WTC11 (cell line): Measurements from ENCODE around the gene NEDD4L. TPM values are rescaled to one million over a fixed set of nuclear protein-coding genes. Genes with fewer than 3 reads are reported as not detected.

Experiments used
- ATAC-seq: fragments of 200-7000 bp; cut with Tn5 transposase; 2 replicates; pipeline ENCODE4 v1.10.0; 2021; ENCODE audit warnings: mild to moderate bottlenecking, moderate library complexity
- CTCF ChIA-PET: fragments of 300-600 bp; sonication (Branson Sonifier 250); formaldehyde crosslinking; loops from one replicate; lab custom pipeline; 2021; ENCODE audit warnings: antibody characterized with exemption; lab: Charles Lee
- POLR2A ChIA-PET: fragments of 350-600 bp; sonication (Branson Sonifier 250); formaldehyde crosslinking; loops from one replicate; lab custom pipeline; 2021; ENCODE audit warnings: antibody characterized with exemption; lab: Charles Lee
- DNase-seq: peaks from one replicate; pipeline ENCODE4 v3.0.0; 2021; ENCODE audit warnings: low spot score
- H3K27ac Mint-ChIP-seq: 2 replicates; pipeline ENCODE4 v1.8.0; 2021; ENCODE audit warnings: mixed read lengths
- H3K27me3 Mint-ChIP-seq: 2 replicates; pipeline ENCODE4 v1.8.0; 2021; ENCODE audit warnings: low read depth, mild to moderate bottlenecking, moderate library complexity, mixed read lengths
- H3K36me3 Mint-ChIP-seq: 2 replicates; pipeline ENCODE4 v1.8.0; 2021; ENCODE audit warnings: mixed read lengths
- H3K4me1 Mint-ChIP-seq: 2 replicates; pipeline ENCODE4 v1.8.0; 2022; ENCODE audit warnings: mixed read lengths
- H3K4me3 Mint-ChIP-seq: 2 replicates; pipeline ENCODE4 v1.8.0; 2021; ENCODE audit warnings: mild to moderate bottlenecking, moderate library complexity, mixed read lengths
- H3K9me3 Mint-ChIP-seq: 2 replicates; pipeline ENCODE4 v1.8.0; 2021; ENCODE audit warnings: mixed read lengths
- CBFB ChIP-seq: sonication (generic); formaldehyde crosslinking; IDR thresholded peaks from 2 replicates; pipeline ENCODE4 v1.8.1; 2022; ENCODE audit warnings: mild to moderate bottlenecking, low read depth, missing genetic modification reagents
- FOXK1 ChIP-seq: sonication (generic); formaldehyde crosslinking; IDR thresholded peaks from 2 replicates; pipeline ENCODE4 v1.8.0; 2022; ENCODE audit warnings: mild to moderate bottlenecking, moderate library complexity, missing genetic modification reagents
- FOXP1 ChIP-seq: sonication (generic); formaldehyde crosslinking; IDR thresholded peaks from 2 replicates; pipeline ENCODE4 v1.8.0; 2022; ENCODE audit warnings: missing genetic modification reagents, mild to moderate bottlenecking, moderate library complexity, borderline replicate concordance
- GRHL2 ChIP-seq: fragments of 250-450 bp; sonication (Bioruptor Pico); IDR thresholded peaks from 2 replicates; pipeline ENCODE4 v1.8.0; 2022; ENCODE audit warnings: mild to moderate bottlenecking, moderate library complexity; ENCODE audit not compliant: insufficient replicate concordance, severe bottlenecking
- GTF2I ChIP-seq: fragments of 250-450 bp; sonication (Bioruptor Pico); conservative IDR thresholded peaks from 2 replicates; pipeline ENCODE4 v1.4.0; 2021; ENCODE audit warnings: mild to moderate bottlenecking
- HMGA2 ChIP-seq: fragments of 250-450 bp; sonication (Bioruptor Pico); IDR thresholded peaks from 2 replicates; pipeline ENCODE4 v1.4.0; 2021; ENCODE audit warnings: mild to moderate bottlenecking, moderate library complexity
- IRF2 ChIP-seq: sonication (generic); formaldehyde crosslinking; IDR thresholded peaks from 2 replicates; pipeline ENCODE4 v1.8.0; 2022; ENCODE audit warnings: low read depth, missing genetic modification reagents, borderline replicate concordance
- JUN ChIP-seq: sonication (generic); formaldehyde crosslinking; IDR thresholded peaks from 2 replicates; pipeline ENCODE4 v1.8.0; 2023; ENCODE audit warnings: mild to moderate bottlenecking, missing genetic modification reagents
- NFYB ChIP-seq: sonication (generic); formaldehyde crosslinking; conservative IDR thresholded peaks from 2 replicates; pipeline ENCODE4 v1.8.0; 2022; ENCODE audit warnings: low read depth, missing genetic modification reagents
- NR3C1 ChIP-seq: sonication (generic); formaldehyde crosslinking; conservative IDR thresholded peaks from 2 replicates; pipeline ENCODE4 v1.8.1; 2023; ENCODE audit warnings: low read depth, mild to moderate bottlenecking, missing genetic modification reagents
- TEAD1 ChIP-seq: sonication (generic); formaldehyde crosslinking; IDR thresholded peaks from 2 replicates; pipeline ENCODE4 v1.8.0; 2022; ENCODE audit warnings: mild to moderate bottlenecking, missing genetic modification reagents
- TP53 ChIP-seq: sonication (generic); formaldehyde crosslinking; IDR thresholded peaks from 2 replicates; pipeline ENCODE4 v1.8.1; 2023; ENCODE audit warnings: mild to moderate bottlenecking, missing genetic modification reagents
- ZBTB21 ChIP-seq: sonication (generic); formaldehyde crosslinking; IDR thresholded peaks from 2 replicates; pipeline ENCODE4 v1.8.1; 2023; ENCODE audit warnings: mild to moderate bottlenecking, missing genetic modification reagents, borderline replicate concordance
- ZNF121 ChIP-seq: sonication (generic); formaldehyde crosslinking; IDR thresholded peaks from 2 replicates; pipeline ENCODE4 v1.8.0; 2023; ENCODE audit warnings: missing genetic modification reagents
- ZNF232 ChIP-seq: sonication (generic); formaldehyde crosslinking; IDR thresholded peaks from 2 replicates; pipeline ENCODE4 v1.8.0; 2022; ENCODE audit warnings: mild to moderate bottlenecking, missing genetic modification reagents
- total RNA-seq: library from RNA; stranded (reverse); gene quantifications from 3 replicates; pipeline ENCODE4 v1.2.3, GENCODE V29; 2021
- TF ChIP-seq, protein P1 (sequence below): fragments of 250-450 bp; sonication (Bioruptor Pico); IDR thresholded peaks from 2 replicates; pipeline ENCODE4 v1.9.0; 2021; ENCODE audit warnings: mild to moderate bottlenecking
- TF ChIP-seq, protein P2 (sequence below): sonication (generic); formaldehyde crosslinking; IDR thresholded peaks from 2 replicates; pipeline ENCODE4 v1.8.0; 2022; ENCODE audit warnings: mild to moderate bottlenecking, missing genetic modification reagents
- TF ChIP-seq, protein P3 (sequence below): sonication (generic); formaldehyde crosslinking; IDR thresholded peaks from 2 replicates; pipeline ENCODE4 v1.8.1; 2023; ENCODE audit warnings: mild to moderate bottlenecking, missing genetic modification reagents

The NEDD4L gene
- total RNA-seq, 1 experiment from 2014 or later = 88.0 TPM

DNA sequence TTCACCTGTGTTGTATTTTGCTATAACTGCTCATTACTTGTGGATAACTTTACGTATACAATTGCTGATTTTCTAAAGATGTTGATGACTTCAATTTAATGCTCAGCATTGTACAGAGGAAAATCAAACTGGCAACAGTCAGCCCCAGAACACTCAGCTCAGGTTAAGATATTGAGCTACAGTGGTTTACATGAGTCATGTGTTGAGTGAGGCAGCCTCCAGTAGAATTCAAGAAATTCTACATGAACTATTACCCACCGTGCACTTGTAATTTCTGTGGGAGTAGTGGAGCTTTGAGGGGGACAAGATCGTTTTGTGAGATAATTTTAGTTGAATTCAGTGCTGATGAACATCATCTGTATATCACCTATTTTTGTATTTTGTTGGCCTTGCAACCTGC, 292.6 kb downstream of the NEDD4L start:
- no peak for DNase-seq
- H3K27ac Mint-ChIP-seq = peak overlapping the region; percentile 48; the same call in 1 of the 2 replicates
- CTCF ChIA-PET = interaction anchor here (1.0 to 2.1 kb wide), 6 partner anchors 9 to 55 kb away, joined by 3 to 7 read pairs (median 4); no protein-coding TSS in a partner anchor
- H3K36me3 Mint-ChIP-seq = peaks cover 16% of the 10 kb centered on the region
- H3K27me3 Mint-ChIP-seq = no peaks in the 10 kb centered on the region
- ATAC-seq = no peak
- peaks cover 64% of the 10 kb centered on the region for H3K4me1 Mint-ChIP-seq
- TF ChIP-seq ZNF232 = no peak
- TF ChIP-seq IRF2 (CRISPR knock-in tag) = no peak
- TF ChIP-seq, protein P1, sequence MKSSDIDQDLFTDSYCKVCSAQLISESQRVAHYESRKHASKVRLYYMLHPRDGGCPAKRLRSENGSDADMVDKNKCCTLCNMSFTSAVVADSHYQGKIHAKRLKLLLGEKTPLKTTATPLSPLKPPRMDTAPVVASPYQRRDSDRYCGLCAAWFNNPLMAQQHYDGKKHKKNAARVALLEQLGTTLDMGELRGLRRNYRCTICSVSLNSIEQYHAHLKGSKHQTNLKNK (CRISPR knock-in tag) = no peak
- no peak for TF ChIP-seq NR3C1 (CRISPR knock-in tag)
- TF ChIP-seq NFYB (CRISPR knock-in tag) = no peak
- no peak for TF ChIP-seq GRHL2 (CRISPR knock-in tag)
- no peaks in the 10 kb centered on the region for H3K9me3 Mint-ChIP-seq
- no peak overlapping the region for H3K4me3 Mint-ChIP-seq
- POLR2A ChIA-PET = no interaction called here

DNA sequence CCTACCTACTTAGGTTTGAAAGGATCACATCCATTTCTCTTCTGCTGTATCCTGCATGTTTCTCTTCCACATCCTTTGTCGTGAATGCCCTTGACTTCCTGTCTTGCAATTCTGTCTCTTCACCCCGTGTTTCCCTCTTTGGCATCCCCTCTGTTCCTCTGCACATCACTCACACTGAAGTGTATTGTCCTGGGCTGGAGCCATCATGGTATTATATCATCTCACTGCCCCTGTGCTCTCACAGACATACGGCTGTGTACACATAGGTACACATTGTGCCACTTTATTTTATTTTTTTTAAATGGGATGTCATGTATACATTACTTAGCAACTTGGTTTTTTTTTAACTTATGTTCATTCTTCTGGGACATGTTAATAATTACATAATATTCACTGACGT, 293.3 kb downstream of the NEDD4L start:
- CTCF ChIA-PET = interaction anchor here (1.6 kb wide), 1 partner anchor 10 kb away, joined by 4 read pairs; no protein-coding TSS in a partner anchor
- Mint-ChIP-seq H3K9me3 (no peaks in the 10 kb centered on the region), H3K4me1 (peaks cover 71% of the 10 kb centered on the region), H3K36me3 (peaks cover 12% of the 10 kb centered on the region), H3K4me3 (no peak overlapping the region), H3K27me3 (no peaks in the 10 kb centered on the region), H3K27ac (peak overlapping the region; percentile 38; the same call in 1 of the 2 replicates)
- ATAC-seq (no peak), DNase-seq (no peak)
- TF ChIP-seq GTF2I (CRISPR knock-in tag) (no peak), TP53 (CRISPR knock-in tag) (no peak)
- POLR2A ChIA-PET = no interaction called here

DNA sequence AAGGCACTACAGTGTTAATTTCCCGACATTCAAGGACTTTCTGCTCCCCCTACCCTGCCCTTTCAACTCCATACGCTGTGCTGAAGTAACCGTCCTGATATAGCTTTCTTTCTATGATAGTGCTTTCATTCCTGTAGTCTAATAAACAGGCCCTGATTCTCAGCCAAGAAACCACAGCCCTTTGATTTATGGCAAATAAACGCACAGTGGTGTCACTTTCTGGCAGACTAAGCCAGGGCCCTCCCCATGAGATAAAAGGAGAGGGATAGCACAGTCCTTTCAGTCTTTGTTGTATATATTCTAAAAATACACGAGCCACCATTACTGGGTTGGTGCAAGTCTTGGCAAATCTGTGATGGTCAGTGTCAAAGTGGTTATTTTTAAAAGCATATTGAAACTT, 293.7 kb downstream of the NEDD4L start:
- H3K9me3 Mint-ChIP-seq = no peaks in the 10 kb centered on the region
- no peaks in the 10 kb centered on the region for H3K27me3 Mint-ChIP-seq
- no peak for TF ChIP-seq GRHL2 (CRISPR knock-in tag)
- TF ChIP-seq TEAD1 (CRISPR knock-in tag) = no peak
- TF ChIP-seq, protein P2, sequence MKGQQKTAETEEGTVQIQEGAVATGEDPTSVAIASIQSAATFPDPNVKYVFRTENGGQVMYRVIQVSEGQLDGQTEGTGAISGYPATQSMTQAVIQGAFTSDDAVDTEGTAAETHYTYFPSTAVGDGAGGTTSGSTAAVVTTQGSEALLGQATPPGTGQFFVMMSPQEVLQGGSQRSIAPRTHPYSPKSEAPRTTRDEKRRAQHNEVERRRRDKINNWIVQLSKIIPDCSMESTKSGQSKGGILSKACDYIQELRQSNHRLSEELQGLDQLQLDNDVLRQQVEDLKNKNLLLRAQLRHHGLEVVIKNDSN (CRISPR knock-in tag) = no peak
- peak overlapping the region; percentile 75; the same call in 1 of the 2 replicates for H3K27ac Mint-ChIP-seq
- ChIA-PET POLR2A (no interaction called here), CTCF (no interaction called here)
- ATAC-seq = no peak
- DNase-seq = no peak
- H3K36me3 Mint-ChIP-seq = peaks cover 13% of the 10 kb centered on the region
- H3K4me1 Mint-ChIP-seq = peaks cover 75% of the 10 kb centered on the region
- H3K4me3 Mint-ChIP-seq = no peak overlapping the region

- peaks cover 15% of the 10 kb centered on the region for H3K36me3 Mint-ChIP-seq
- TF ChIP-seq IRF2 (CRISPR knock-in tag) (no peak), FOXP1 (CRISPR knock-in tag) (no peak), CBFB (CRISPR knock-in tag) (no peak), FOXK1 (no peak), JUN (CRISPR knock-in tag) (no peak), ZBTB21 (CRISPR knock-in tag) (no peak), ZNF121 (CRISPR knock-in tag) (no peak), HMGA2 (no peak)
- TF ChIP-seq, protein P3, sequence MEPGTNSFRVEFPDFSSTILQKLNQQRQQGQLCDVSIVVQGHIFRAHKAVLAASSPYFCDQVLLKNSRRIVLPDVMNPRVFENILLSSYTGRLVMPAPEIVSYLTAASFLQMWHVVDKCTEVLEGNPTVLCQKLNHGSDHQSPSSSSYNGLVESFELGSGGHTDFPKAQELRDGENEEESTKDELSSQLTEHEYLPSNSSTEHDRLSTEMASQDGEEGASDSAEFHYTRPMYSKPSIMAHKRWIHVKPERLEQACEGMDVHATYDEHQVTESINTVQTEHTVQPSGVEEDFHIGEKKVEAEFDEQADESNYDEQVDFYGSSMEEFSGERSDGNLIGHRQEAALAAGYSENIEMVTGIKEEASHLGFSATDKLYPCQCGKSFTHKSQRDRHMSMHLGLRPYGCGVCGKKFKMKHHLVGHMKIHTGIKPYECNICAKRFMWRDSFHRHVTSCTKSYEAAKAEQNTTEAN = no peak
- TF ChIP-seq, protein P2 (CRISPR knock-in tag) = no peak
- ATAC-seq (no peak), DNase-seq (no peak)
- peak overlapping the region; percentile 67 for H3K4me3 Mint-ChIP-seq
- CTCF ChIA-PET = interaction anchor here (1.7 to 1.8 kb wide), 2 partner anchors 17 to 426 kb away, joined by 6 read pairs; no protein-coding TSS in a partner anchor
- POLR2A ChIA-PET = no interaction called here
- no peaks in the 10 kb centered on the region for H3K27me3 Mint-ChIP-seq
- peak overlapping the region; percentile 75 for H3K27ac Mint-ChIP-seq
- H3K4me1 Mint-ChIP-seq = peaks cover 78% of the 10 kb centered on the region
- H3K9me3 Mint-ChIP-seq = no peaks in the 10 kb centered on the region
Observed at GRCh38 chr18:58338141-58338540, 294.1 kb downstream of the NEDD4L start.
